GM19239 (cell line): ENCODE results near the gene EHF.
"Not testable (repeated sequence)": the region's sequence is repeated elsewhere in the genome, so short reads cannot be mapped to it uniquely, and the experiment has no call there.

Experiments
- DNase-seq: peaks from one replicate; pipeline ENCODE4 v3.0.0; 2011; ENCODE audit warnings: low spot score; ENCODE audit not compliant: insufficient read length
- FAIRE-seq: peaks from 2 replicates; lab custom pipeline; 2011; peaks lifted over from hg19 to GRCh38; lab: Jason Lieb, UNC

The EHF gene

GRCh38 chr11:34620820-34621792, at the start of gene EHF:
Gene EHF (plus strand): TSS chr11:34621093. CDS start chr11:34642631, 21,538 bp downstream.
- FAIRE-seq (no peak), DNase-seq (no peak)

GRCh38 chr11:34573537-34573936, 47.4 kb upstream of the EHF start:
- no peak for FAIRE-seq

GRCh38 chr11:34575261-34575660, 45.6 kb upstream of the EHF start:
- FAIRE-seq, result no peak
- no peak for DNase-seq

More at GRCh38 chr11:34573537-34573936, 47.4 kb upstream of the EHF start:
- DNase-seq, result no peak

- DNase-seq (no peak), FAIRE-seq (no peak)
Observed at GRCh38 chr11:34575671-34576070, 45.2 kb upstream of the EHF start.

GRCh38 chr11:34576331-34576730, 44.6 kb upstream of the EHF start:
- FAIRE-seq (no peak), DNase-seq (no peak)

- DNase-seq (no peak), FAIRE-seq (no peak)
Observed at GRCh38 chr11:34583818-34584217, 37.1 kb upstream of the EHF start.

GRCh38 chr11:34585304-34585734, 35.6 kb upstream of the EHF start:
- no peak for DNase-seq
- FAIRE-seq, result no peak

- FAIRE-seq, result peak; percentile 80
Observed at GRCh38 chr11:34585735-34586487, 35.0 kb upstream of the EHF start.

GRCh38 chr11:34586488-34587281, 34.2 kb upstream of the EHF start:
- DNase-seq (no peak), FAIRE-seq (no peak)

More at GRCh38 chr11:34585735-34586487, 35.0 kb upstream of the EHF start:
- DNase-seq, result peak; percentile 21

GRCh38 chr11:34587282-34587677, 33.6 kb upstream of the EHF start:
- FAIRE-seq, result no peak
- no peak for DNase-seq

GRCh38 chr11:34588023-34588422, 32.9 kb upstream of the EHF start:
- no peak for FAIRE-seq
- DNase-seq, result no peak

GRCh38 chr11:34588701-34589100, 32.2 kb upstream of the EHF start:
- no peak for DNase-seq
- no peak for FAIRE-seq

GRCh38 chr11:34589177-34589576, 31.7 kb upstream of the EHF start:
- not testable (repeated sequence) for FAIRE-seq, DNase-seq

- no peak for FAIRE-seq
- DNase-seq, result no peak
Observed at GRCh38 chr11:34593085-34593484, 27.8 kb upstream of the EHF start.

GRCh38 chr11:34594603-34595002, 26.3 kb upstream of the EHF start:
- DNase-seq (no peak), FAIRE-seq (no peak)

GRCh38 chr11:34595391-34595790, 25.5 kb upstream of the EHF start:
- DNase-seq (no peak), FAIRE-seq (no peak)

GRCh38 chr11:34595960-34596644, 24.8 kb upstream of the EHF start:
- FAIRE-seq, result no peak
- no peak for DNase-seq

- FAIRE-seq (no peak), DNase-seq (no peak)
Observed at GRCh38 chr11:34599406-34599945, 21.4 kb upstream of the EHF start.

GRCh38 chr11:34600339-34601084, 20.4 kb upstream of the EHF start:
- DNase-seq (no peak), FAIRE-seq (no peak)
